Neural progenitor cell (in vitro differentiated cells): ENCODE measurements around the gene DVL2. TPM values are rescaled to one million over a fixed set of nuclear protein-coding genes. Genes with fewer than 3 reads are reported as not detected.

Experiments
- DNase-seq: peaks from one replicate; pipeline ENCODE4 v3.0.0-alpha.2; 2016; ENCODE audit warnings: low spot score
- H2AFZ ChIP-seq: fragments of 200-600 bp; sonication (generic); replicated peaks from 2 replicates; pipeline ENCODE4 v1.6.1; 2016; ENCODE audit warnings: antibody characterized with exemption
- H3F3A ChIP-seq: fragments of 200-600 bp; sonication (generic); 2 replicates; pipeline ENCODE4 v1.6.1; 2016; ENCODE audit warnings: antibody characterized with exemption, low read depth
- H3K27ac ChIP-seq: fragments of 200-600 bp; sonication (generic); 2 replicates; pipeline ENCODE4 v1.5.1; 2016; ENCODE audit warnings: mild to moderate bottlenecking
- H3K27me3 ChIP-seq: fragments of 200-600 bp; sonication (generic); 2 replicates; pipeline ENCODE4 v1.6.1; 2016; ENCODE audit warnings: mild to moderate bottlenecking, moderate library complexity
- H3K36me3 ChIP-seq: fragments of 200-600 bp; sonication (generic); 2 replicates; pipeline ENCODE4 v1.5.1; 2016
- H3K4me1 ChIP-seq: fragments of 200-600 bp; sonication (generic); 2 replicates; pipeline ENCODE4 v1.6.1; 2016; ENCODE audit warnings: mixed run types
- H3K4me2 ChIP-seq: fragments of 200-600 bp; sonication (generic); 2 replicates; pipeline ENCODE4 v1.6.1; 2016
- H3K4me3 ChIP-seq: fragments of 200-600 bp; sonication (generic); 2 replicates; pipeline ENCODE4 v1.5.1; 2016
- H3K79me2 ChIP-seq: fragments of 200-600 bp; sonication (generic); 2 replicates; pipeline ENCODE4 v1.6.1; 2016; ENCODE audit warnings: low read depth
- H3K9ac ChIP-seq: fragments of 200-600 bp; sonication (generic); 2 replicates; pipeline ENCODE4 v1.6.1; 2016
- H3K9me3 ChIP-seq: fragments of 200-600 bp; sonication (generic); 2 replicates; pipeline ENCODE4 v1.5.1; 2016; ENCODE audit warnings: low read depth
- H4K20me1 ChIP-seq: fragments of 200-600 bp; sonication (generic); 2 replicates; pipeline ENCODE4 v1.6.1; 2016; ENCODE audit warnings: low read depth
- H3K27ac Mint-ChIP-seq: 3 replicates; pipeline ENCODE4 v1.8.0; 2021; ENCODE audit warnings: mixed read lengths
- H3K27me3 Mint-ChIP-seq: 2 replicates; pipeline ENCODE4 v1.8.0; 2022; ENCODE audit warnings: low read depth, mild to moderate bottlenecking, inconsistent platforms, moderate library complexity, mixed read lengths; ENCODE audit not compliant: insufficient read depth
- H3K36me3 Mint-ChIP-seq: 3 replicates; pipeline ENCODE4 v1.8.0; 2021; ENCODE audit warnings: mixed read lengths
- H3K4me1 Mint-ChIP-seq: 3 replicates; pipeline ENCODE4 v1.8.0; 2021; ENCODE audit warnings: mixed read lengths
- H3K4me3 Mint-ChIP-seq: 3 replicates; pipeline ENCODE4 v1.8.0; 2021; ENCODE audit warnings: mild to moderate bottlenecking, moderate library complexity, mixed read lengths
- H3K9me3 Mint-ChIP-seq: 3 replicates; pipeline ENCODE4 v1.8.0; 2020; ENCODE audit warnings: mixed read lengths
- EZH2 ChIP-seq: fragments of 200-600 bp; sonication (generic); IDR thresholded peaks from 2 replicates; pipeline ENCODE4 v1.6.1; 2017; ENCODE audit warnings: antibody characterized with exemption, mild to moderate bottlenecking, moderate library complexity
- EZH2phosphoT487 ChIP-seq: fragments of 200-600 bp; sonication (generic); IDR thresholded peaks from 2 replicates; pipeline ENCODE4 v1.6.1; 2017; ENCODE audit warnings: antibody characterized with exemption
- total RNA-seq: library from RNA; depleted of rRNA; stranded (reverse); fragments of >200 nt; gene quantifications from 2 replicates; pipeline ENCODE4 v1.2.3, GENCODE V29; 2015; ENCODE audit warnings: low replicate concordance
- TF ChIP-seq, protein P1 (sequence below): fragments of 200-600 bp; sonication (generic); IDR thresholded peaks from 2 replicates; pipeline ENCODE4 v1.5.1; 2017; ENCODE audit warnings: antibody characterized with exemption, mild to moderate bottlenecking

DVL2 gene
- total RNA-seq, 1 donor from 2014 or later, result 43.9 TPM

DNA sequence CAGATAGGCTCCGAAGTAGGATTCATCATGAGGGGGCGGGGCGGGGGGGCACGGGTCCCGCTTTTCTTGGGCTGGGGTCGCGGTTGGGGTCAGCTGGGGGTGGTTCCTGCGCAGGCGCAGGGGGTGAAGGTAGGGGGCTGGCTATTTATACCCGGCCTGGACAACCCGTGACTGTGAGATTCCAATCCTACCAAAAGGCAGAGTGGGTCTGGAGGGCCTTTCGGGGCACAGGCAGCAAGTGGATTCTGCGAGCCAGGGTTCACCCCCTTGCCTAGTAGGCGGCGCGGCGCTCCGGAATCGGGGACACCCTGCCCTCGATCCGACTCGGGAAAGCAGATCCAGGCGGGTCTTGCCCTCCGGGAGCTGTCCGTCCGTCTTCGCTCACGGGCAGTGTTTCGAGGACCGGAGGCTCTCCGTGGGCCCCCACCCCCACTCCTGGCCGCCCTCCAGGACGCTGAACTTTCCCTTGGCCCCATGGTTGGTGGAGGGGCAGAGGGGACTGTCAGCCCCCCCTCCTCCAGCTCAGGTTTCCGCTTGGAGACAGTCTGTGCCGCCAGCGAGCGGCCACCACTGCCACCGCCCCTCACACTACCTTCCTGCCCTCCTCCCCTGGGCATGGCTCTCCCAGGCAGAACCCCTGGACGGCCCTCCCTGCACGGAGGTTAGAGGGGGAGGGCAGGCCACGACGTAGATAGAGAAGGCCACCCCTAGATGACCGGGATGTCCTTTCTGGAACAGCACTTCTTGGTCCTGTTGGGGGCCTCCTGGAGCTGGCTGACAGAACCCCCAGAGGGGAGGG, 47.8 kb upstream of the DVL2 start:
- H3K27me3 ChIP-seq, result peaks cover 47% of the 10 kb centered on the region
- no peak for DNase-seq
- peaks cover 1% of the 10 kb centered on the region for H3K9me3 Mint-ChIP-seq
- H4K20me1 ChIP-seq, result peaks cover 16% of the 10 kb centered on the region
- peak overlapping the region; percentile 56 for H3K4me3 ChIP-seq
- H3K27me3 Mint-ChIP-seq, result peaks cover 18% of the 10 kb centered on the region
- H3K4me3 Mint-ChIP-seq, result peak overlapping the region; percentile 88
- H3K4me2 ChIP-seq, result peak overlapping the region; percentile 76
- H3K9ac ChIP-seq, result no peak overlapping the region
- TF ChIP-seq EZH2phosphoT487, result peak; percentile 19
- no peak for TF ChIP-seq EZH2
- peaks cover 16% of the 10 kb centered on the region for H3F3A ChIP-seq
- H3K36me3 Mint-ChIP-seq, result peaks cover 1% of the 10 kb centered on the region
- H2AFZ ChIP-seq, result peak overlapping the region; percentile 71
- H3K9me3 ChIP-seq, result no peaks in the 10 kb centered on the region
- no peak overlapping the region for H3K27ac ChIP-seq
- peaks cover 4% of the 10 kb centered on the region for H3K4me1 ChIP-seq
- peaks cover 18% of the 10 kb centered on the region for H3K4me1 Mint-ChIP-seq
- H3K36me3 ChIP-seq, result no peaks in the 10 kb centered on the region
- no peak overlapping the region for H3K27ac Mint-ChIP-seq
- H3K79me2 ChIP-seq, result no peaks in the 10 kb centered on the region

DNA sequence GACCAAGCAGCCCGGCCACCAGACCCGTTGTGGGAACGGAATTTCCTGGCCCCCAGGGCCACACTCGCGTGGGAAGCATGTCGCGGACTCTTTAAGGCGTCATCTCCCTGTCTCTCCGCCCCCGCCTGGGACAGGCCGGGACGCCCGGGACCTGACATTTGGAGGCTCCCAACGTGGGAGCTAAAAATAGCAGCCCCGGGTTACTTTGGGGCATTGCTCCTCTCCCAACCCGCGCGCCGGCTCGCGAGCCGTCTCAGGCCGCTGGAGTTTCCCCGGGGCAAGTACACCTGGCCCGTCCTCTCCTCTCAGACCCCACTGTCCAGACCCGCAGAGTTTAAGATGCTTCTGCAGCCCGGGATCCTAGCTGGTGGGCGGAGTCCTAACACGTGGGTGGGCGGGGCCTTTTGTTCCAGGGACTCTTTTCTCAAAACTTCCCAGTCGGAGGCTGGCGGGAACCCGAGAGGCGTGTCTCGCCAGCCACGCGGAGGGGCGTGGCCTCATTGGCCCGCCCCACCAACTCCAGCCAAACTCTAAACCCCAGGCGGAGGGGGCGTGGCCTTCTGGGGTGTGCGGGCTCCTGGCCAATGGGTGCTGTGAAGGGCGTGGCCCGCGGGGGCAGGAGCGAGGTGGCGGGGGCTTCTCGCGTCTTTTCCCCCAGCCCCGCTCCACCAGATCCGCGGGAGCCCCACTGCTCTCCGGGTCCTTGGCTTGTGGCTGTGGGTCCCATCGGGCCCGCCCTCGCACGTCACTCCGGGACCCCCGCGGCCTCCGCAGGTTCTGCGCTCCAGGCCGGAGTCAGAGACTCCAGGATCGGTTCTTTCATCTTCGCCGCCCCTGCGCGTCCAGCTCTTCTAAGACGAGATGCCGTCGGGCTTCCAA, 47.0 kb upstream of the DVL2 start, which contains the start of gene SLC2A4:
Gene SLC2A4, plus strand, starts transcription at position 645 of the 879 bp plus-strand sequence. Its CDS starts 217 bp downstream, at position 862.
- peak within 1 kb of the TSS; percentile 56 for H3K4me3 ChIP-seq
- H3K27me3 Mint-ChIP-seq, result peaks cover 17% of the 10 kb centered on the region
- DNase-seq, result peak; percentile 99
- no peaks in the 10 kb centered on the region for H3K9me3 ChIP-seq
- H3K4me1 ChIP-seq, result peaks cover 4% of the 10 kb centered on the region
- peak within 1 kb of the TSS; percentile 76 for H3K4me2 ChIP-seq
- H3K27ac ChIP-seq, result no peak within 1 kb of the TSS
- peak within 1 kb of the TSS; percentile 71 for H2AFZ ChIP-seq
- H3F3A ChIP-seq, result peaks cover 16% of the 10 kb centered on the region
- H3K36me3 ChIP-seq, result no peaks in the 10 kb centered on the region
- peak within 1 kb of the TSS; percentile 88 for H3K4me3 Mint-ChIP-seq
- peaks cover 47% of the 10 kb centered on the region for H3K27me3 ChIP-seq
- no peak within 1 kb of the TSS for H3K9ac ChIP-seq
- no peak for TF ChIP-seq EZH2
- no peak for TF ChIP-seq EZH2phosphoT487
- TF ChIP-seq, protein P1, sequence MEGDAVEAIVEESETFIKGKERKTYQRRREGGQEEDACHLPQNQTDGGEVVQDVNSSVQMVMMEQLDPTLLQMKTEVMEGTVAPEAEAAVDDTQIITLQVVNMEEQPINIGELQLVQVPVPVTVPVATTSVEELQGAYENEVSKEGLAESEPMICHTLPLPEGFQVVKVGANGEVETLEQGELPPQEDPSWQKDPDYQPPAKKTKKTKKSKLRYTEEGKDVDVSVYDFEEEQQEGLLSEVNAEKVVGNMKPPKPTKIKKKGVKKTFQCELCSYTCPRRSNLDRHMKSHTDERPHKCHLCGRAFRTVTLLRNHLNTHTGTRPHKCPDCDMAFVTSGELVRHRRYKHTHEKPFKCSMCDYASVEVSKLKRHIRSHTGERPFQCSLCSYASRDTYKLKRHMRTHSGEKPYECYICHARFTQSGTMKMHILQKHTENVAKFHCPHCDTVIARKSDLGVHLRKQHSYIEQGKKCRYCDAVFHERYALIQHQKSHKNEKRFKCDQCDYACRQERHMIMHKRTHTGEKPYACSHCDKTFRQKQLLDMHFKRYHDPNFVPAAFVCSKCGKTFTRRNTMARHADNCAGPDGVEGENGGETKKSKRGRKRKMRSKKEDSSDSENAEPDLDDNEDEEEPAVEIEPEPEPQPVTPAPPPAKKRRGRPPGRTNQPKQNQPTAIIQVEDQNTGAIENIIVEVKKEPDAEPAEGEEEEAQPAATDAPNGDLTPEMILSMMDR, result no peak
- peaks cover 16% of the 10 kb centered on the region for H4K20me1 ChIP-seq
- H3K4me1 Mint-ChIP-seq, result peaks cover 18% of the 10 kb centered on the region
- H3K9me3 Mint-ChIP-seq, result peaks cover 1% of the 10 kb centered on the region
- no peaks in the 10 kb centered on the region for H3K79me2 ChIP-seq
- no peak within 1 kb of the TSS for H3K27ac Mint-ChIP-seq
- H3K36me3 Mint-ChIP-seq, result peaks cover under 1% of the 10 kb centered on the region

DNA sequence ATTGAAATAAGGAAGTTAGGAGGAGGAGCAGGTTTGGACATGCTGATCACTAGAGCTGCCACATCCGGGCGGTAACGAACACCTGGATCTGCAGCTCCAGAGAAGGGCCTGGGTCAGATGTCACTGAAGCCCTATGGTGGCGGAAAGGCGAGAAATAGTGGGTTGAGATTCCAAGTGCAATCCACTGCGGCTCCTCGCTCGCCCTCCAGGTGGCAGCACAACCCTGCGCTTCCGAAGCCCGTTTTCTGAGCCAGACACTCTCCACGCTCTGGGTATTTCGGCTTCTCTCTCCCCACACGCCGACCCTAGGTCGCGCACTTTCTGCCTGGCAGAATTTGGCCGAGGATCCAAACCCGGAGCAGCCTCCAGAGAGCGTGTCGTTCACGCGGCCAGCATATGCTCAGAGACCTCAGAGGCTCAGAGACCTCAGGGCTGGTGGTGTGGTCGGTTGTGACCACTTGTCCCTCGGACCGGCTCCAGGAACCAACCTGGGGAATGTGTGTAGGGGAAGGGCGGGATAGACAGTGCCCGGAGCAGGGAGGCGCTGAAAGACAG, 46.3 kb upstream of the DVL2 start:
- Mint-ChIP-seq H3K36me3 (no peaks in the 10 kb centered on the region), H3K4me3 (peak overlapping the region; percentile 88), H3K27ac (no peak overlapping the region), H3K9me3 (peaks cover 1% of the 10 kb centered on the region), H3K4me1 (peaks cover 18% of the 10 kb centered on the region), H3K27me3 (peaks cover 17% of the 10 kb centered on the region)
- no peaks in the 10 kb centered on the region for H3K36me3 ChIP-seq
- peak overlapping the region; percentile 56 for H3K4me3 ChIP-seq
- H4K20me1 ChIP-seq, result peaks cover 16% of the 10 kb centered on the region
- H3K27ac ChIP-seq, result no peak overlapping the region
- H3F3A ChIP-seq, result peaks cover 16% of the 10 kb centered on the region
- H3K79me2 ChIP-seq, result no peaks in the 10 kb centered on the region
- peak; percentile 92 for DNase-seq
- peaks cover 4% of the 10 kb centered on the region for H3K4me1 ChIP-seq
- no peak overlapping the region for H3K9ac ChIP-seq
- TF ChIP-seq, protein P1, result peak; percentile 80
- TF ChIP-seq EZH2 (peak; percentile 23), EZH2phosphoT487 (no peak)
- H3K27me3 ChIP-seq, result peaks cover 47% of the 10 kb centered on the region
- peak overlapping the region; percentile 76 for H3K4me2 ChIP-seq
- no peaks in the 10 kb centered on the region for H3K9me3 ChIP-seq
- peak overlapping the region; percentile 18 for H2AFZ ChIP-seq
